HG03571 (cell line): ENCODE results near the gene NACC2.
"Not testable (repeated sequence)": the region's sequence is repeated elsewhere in the genome, so short reads cannot be mapped to it uniquely, and the experiment has no call there.

Experiments
- ATAC-seq: cut with Tn5 transposase; IDR thresholded peaks from one replicate; pipeline ENCODE4 v1.9.1; 2021; ENCODE audit not compliant: unreplicated experiment

Gene NACC2

GRCh38 chr9:136048560-136049411 is 46.3 kb downstream of the NACC2 start:
- ATAC-seq, result no peak

- ATAC-seq, result no peak
Measured at GRCh38 chr9:136047775-136048559, 47.1 kb downstream of the NACC2 start.

GRCh38 chr9:136047076-136047774 is 47.9 kb downstream of the NACC2 start:
- ATAC-seq, result no peak

- ATAC-seq, result no peak
Measured at GRCh38 chr9:136046554-136046920, 48.6 kb downstream of the NACC2 start.

- ATAC-seq, result no peak
Measured at GRCh38 chr9:136045595-136046553, 49.2 kb downstream of the NACC2 start.

- ATAC-seq, result no peak
Measured at GRCh38 chr9:136044971-136045594, 50.0 kb downstream of the NACC2 start.

GRCh38 chr9:136044207-136044970 is 50.7 kb downstream of the NACC2 start:
- ATAC-seq, result no peak

- ATAC-seq, result no peak
Measured at GRCh38 chr9:136043441-136043991, 51.6 kb downstream of the NACC2 start.

- ATAC-seq, result no peak
Measured at GRCh38 chr9:136042541-136042940, 52.5 kb downstream of the NACC2 start.

- not testable (repeated sequence) for ATAC-seq
Measured at GRCh38 chr9:136040848-136041247, 54.2 kb downstream of the NACC2 start.

- ATAC-seq, result no peak
Measured at GRCh38 chr9:136039488-136039887, 55.6 kb downstream of the NACC2 start.

GRCh38 chr9:136036848-136037247 is 58.2 kb downstream of the NACC2 start:
- ATAC-seq, result no peak

GRCh38 chr9:136036050-136036449 is 59.0 kb downstream of the NACC2 start:
- ATAC-seq, result no peak

GRCh38 chr9:136031741-136032730 is 63.1 kb downstream of the NACC2 start:
- ATAC-seq, result no peak

GRCh38 chr9:136031094-136031493 is 64.0 kb downstream of the NACC2 start:
- no peak for ATAC-seq

- ATAC-seq, result no peak
Measured at GRCh38 chr9:136029556-136029955, 65.5 kb downstream of the NACC2 start.

- no peak for ATAC-seq
Measured at GRCh38 chr9:136028760-136029470, 66.2 kb downstream of the NACC2 start.
